Adrenal gland (tissue), 5 donors: Measurements from ENCODE around the gene TBC1D16.

ENCODE experiments used
- POLR2A ChIP-seq, 2 donors: fragments of 450-650 bp; IDR thresholded peaks; one replicate each; pipeline ENCODE4 v1.6.1; 2017; ENCODE audit warnings: antibody characterized with exemption in 2 of 2, mild to moderate bottlenecking in 2 of 2, moderate library complexity in 1 of 2
- TF ChIP-seq, protein P1 (sequence below), 6 experiments: fragments of 450-650 bp in 4 of 6; fragments of 200-600 bp in 2 of 6; sonication (generic) in 1 of 6; IDR thresholded peaks; 1 replicate in 5 of 6; 2 replicates in 1 of 6; pipeline versions ENCODE4 v1.5.1 to v1.8.0; 2016 to 2021; ENCODE audit warnings: antibody characterized with exemption in 6 of 6, mild to moderate bottlenecking in 2 of 6, moderate library complexity in 1 of 6
- donor health status: DM: no; HTN: no; CAD: no.

DNA sequence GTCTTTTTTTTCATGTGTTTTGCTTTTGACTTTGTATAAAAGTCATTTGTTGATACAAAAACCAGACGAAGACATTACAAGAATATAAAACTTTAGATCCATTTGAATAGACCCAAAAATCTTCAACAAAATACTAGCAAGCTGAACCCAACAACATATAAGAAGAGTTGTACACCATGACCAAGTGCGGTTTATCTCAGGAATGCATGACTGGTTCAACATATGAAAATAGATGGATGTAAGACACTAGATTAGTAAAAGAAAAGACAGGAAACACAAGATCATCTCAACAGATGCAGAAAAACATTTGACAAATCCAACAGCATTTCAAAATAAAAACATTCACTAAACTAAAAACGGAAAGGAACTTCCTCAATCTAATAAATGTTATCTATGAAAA, 69.0 kb downstream of the TBC1D16 start:
- TF ChIP-seq, protein P1, sequence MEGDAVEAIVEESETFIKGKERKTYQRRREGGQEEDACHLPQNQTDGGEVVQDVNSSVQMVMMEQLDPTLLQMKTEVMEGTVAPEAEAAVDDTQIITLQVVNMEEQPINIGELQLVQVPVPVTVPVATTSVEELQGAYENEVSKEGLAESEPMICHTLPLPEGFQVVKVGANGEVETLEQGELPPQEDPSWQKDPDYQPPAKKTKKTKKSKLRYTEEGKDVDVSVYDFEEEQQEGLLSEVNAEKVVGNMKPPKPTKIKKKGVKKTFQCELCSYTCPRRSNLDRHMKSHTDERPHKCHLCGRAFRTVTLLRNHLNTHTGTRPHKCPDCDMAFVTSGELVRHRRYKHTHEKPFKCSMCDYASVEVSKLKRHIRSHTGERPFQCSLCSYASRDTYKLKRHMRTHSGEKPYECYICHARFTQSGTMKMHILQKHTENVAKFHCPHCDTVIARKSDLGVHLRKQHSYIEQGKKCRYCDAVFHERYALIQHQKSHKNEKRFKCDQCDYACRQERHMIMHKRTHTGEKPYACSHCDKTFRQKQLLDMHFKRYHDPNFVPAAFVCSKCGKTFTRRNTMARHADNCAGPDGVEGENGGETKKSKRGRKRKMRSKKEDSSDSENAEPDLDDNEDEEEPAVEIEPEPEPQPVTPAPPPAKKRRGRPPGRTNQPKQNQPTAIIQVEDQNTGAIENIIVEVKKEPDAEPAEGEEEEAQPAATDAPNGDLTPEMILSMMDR (IDR thresholded peaks at IDR 0.05): no peak
- TF ChIP-seq POLR2A (IDR thresholded peaks at IDR 0.05): no peak
